ENCODE data around the gene TUBGCP3.

DNA sequence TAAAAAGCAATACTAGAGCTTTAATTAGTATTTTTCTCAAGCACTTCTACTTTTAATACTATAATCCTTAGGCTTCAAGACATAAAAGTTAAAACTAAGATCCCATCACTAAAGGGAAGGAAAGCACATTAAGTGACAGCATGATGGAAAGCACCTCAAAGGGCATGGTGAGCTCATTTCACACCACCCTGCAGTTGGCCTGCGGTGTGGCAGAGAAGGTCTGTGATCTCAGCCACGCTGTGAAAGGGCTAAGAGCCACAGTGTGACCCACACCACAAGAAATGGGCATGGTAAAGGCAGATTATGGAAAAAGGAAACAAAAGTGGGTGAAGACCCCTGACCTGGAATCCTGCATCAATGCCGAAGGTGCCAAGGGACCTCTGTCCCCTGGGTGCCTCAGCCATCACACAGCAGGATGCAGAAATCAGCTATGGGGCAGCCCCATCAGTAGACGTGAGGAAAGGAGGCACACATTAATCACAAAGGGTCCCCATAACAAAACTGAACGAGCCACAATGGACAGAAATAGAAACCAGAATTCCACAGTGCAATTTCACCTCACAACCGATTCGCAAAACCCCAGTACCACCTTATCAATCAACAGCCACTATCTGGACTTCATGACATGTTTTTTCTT lies 33.6 kb downstream of the TUBGCP3 start:
- TF ChIP-seq, protein P1, sequence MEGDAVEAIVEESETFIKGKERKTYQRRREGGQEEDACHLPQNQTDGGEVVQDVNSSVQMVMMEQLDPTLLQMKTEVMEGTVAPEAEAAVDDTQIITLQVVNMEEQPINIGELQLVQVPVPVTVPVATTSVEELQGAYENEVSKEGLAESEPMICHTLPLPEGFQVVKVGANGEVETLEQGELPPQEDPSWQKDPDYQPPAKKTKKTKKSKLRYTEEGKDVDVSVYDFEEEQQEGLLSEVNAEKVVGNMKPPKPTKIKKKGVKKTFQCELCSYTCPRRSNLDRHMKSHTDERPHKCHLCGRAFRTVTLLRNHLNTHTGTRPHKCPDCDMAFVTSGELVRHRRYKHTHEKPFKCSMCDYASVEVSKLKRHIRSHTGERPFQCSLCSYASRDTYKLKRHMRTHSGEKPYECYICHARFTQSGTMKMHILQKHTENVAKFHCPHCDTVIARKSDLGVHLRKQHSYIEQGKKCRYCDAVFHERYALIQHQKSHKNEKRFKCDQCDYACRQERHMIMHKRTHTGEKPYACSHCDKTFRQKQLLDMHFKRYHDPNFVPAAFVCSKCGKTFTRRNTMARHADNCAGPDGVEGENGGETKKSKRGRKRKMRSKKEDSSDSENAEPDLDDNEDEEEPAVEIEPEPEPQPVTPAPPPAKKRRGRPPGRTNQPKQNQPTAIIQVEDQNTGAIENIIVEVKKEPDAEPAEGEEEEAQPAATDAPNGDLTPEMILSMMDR (IDR thresholded peaks at IDR 0.05): no peak
- TF ChIP-seq POLR2A (IDR thresholded peaks at IDR 0.05): no peak
